Measurements from ENCODE around the gene PDE4C. TPM values are rescaled to one million over a fixed set of nuclear protein-coding genes. Genes with fewer than 3 reads are reported as not detected.

The PDE4C gene
- total and polyA plus RNA-seq, 2 experiments from 2014 or later = 0.10 to 0.43 TPM

DNA sequence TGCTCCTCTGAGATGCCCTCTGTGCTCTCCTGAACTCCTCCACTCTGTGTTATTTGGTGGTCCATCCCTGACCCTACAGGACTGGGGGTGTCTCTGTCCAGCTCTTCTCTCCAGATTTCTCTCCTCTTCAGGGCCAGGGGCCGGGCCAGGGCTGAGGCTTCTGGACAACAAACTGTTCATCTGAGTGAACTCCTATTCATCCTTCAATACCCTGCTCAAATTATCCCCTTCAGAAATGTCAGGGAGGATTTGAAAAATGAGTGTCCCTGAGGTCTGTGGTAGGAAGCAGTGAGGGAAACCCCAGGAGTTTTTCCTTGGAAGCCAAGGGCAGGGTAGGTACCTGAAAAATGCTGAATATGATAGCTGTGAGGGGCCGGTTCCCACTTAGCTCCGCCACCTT lies 7.6 kb downstream of the PDE4C start:
- WGBS (ENCODE audit: low lambda C conversion rate, missing lambda C conversion rate) = 66% methylated on average over 3 of the region's 3 CpGs
- H3K4me1 ChIP-seq (ENCODE audit: insufficient read depth) = no peaks in the 10 kb centered on the region

DNA sequence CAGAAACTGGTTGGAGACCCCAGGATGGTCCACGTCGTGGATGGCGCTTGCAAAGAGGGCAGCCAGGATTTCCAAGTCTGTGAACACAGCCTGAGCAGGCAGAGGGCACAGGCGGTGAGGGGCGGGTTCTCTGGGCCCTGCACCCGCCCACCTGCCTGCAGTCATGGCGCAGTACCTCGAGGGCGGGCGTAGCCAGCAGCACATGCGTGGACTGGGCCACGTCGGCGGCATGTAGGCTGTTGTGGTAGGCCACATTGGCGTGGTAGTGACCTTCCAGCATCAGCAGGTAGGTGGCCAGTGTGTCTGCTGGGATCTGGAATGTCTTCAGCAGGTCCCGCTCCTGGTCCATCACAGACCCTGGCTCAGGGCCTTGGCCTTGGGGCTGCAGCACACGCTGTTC lies 8.1 kb downstream of the PDE4C start:
- TF ChIP-seq EZH2phosphoT487 (IDR thresholded peaks at IDR 0.05; ENCODE audit: low read depth, severe bottlenecking, unreplicated experiment) (no peak), EZH2 (IDR thresholded peaks at IDR 0.05; ENCODE audit: borderline replicate concordance) (no peak)
- TF ChIP-seq, protein P1, sequence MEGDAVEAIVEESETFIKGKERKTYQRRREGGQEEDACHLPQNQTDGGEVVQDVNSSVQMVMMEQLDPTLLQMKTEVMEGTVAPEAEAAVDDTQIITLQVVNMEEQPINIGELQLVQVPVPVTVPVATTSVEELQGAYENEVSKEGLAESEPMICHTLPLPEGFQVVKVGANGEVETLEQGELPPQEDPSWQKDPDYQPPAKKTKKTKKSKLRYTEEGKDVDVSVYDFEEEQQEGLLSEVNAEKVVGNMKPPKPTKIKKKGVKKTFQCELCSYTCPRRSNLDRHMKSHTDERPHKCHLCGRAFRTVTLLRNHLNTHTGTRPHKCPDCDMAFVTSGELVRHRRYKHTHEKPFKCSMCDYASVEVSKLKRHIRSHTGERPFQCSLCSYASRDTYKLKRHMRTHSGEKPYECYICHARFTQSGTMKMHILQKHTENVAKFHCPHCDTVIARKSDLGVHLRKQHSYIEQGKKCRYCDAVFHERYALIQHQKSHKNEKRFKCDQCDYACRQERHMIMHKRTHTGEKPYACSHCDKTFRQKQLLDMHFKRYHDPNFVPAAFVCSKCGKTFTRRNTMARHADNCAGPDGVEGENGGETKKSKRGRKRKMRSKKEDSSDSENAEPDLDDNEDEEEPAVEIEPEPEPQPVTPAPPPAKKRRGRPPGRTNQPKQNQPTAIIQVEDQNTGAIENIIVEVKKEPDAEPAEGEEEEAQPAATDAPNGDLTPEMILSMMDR (IDR thresholded peaks at IDR 0.05; ENCODE audit: poor library complexity) = no peak
- Histone ChIP-seq H4K20me1 (ENCODE audit: insufficient read depth, poor library complexity, severe bottlenecking) (no peaks in the 10 kb centered on the region), H2AFZ (no peak overlapping the region), H3K79me2 (no peaks in the 10 kb centered on the region), H3K9me3 (ENCODE audit: low read depth) (no peaks in the 10 kb centered on the region), H3K27ac (no peak overlapping the region), H3K36me3 (replicated peaks; ENCODE audit: insufficient read depth, low read depth) (no peaks in the 10 kb centered on the region), H3K4me3 (no peak overlapping the region), H3K27me3 (peaks cover 3% of the 10 kb centered on the region), H3K4me1 (ENCODE audit: insufficient read depth) (no peaks in the 10 kb centered on the region), H3K4me2 (no peak overlapping the region), H3K9me2 (replicated peaks; ENCODE audit: insufficient read depth) (no peaks in the 10 kb centered on the region)
- no peak for DNase-seq (ENCODE audit: low spot score)
- 95% methylated on average over 17 of the region's 17 CpGs for WGBS (ENCODE audit: low lambda C conversion rate, missing lambda C conversion rate)

More for the DNA sequence above, 7.6 kb downstream of the PDE4C start:
- Histone ChIP-seq H4K20me1 (ENCODE audit: insufficient read depth, poor library complexity, severe bottlenecking) (no peaks in the 10 kb centered on the region), H3K27me3 (peaks cover 3% of the 10 kb centered on the region), H3K9me3 (ENCODE audit: low read depth) (no peaks in the 10 kb centered on the region), H3K79me2 (no peaks in the 10 kb centered on the region), H2AFZ (no peak overlapping the region), H3K4me2 (no peak overlapping the region), H3K27ac (no peak overlapping the region), H3K36me3 (replicated peaks; ENCODE audit: insufficient read depth, low read depth) (no peaks in the 10 kb centered on the region), H3K9me2 (replicated peaks; ENCODE audit: insufficient read depth) (no peaks in the 10 kb centered on the region), H3K4me3 (no peak overlapping the region)
- TF ChIP-seq, protein P1 (IDR thresholded peaks at IDR 0.05; ENCODE audit: poor library complexity) = no peak
- TF ChIP-seq EZH2 (IDR thresholded peaks at IDR 0.05; ENCODE audit: borderline replicate concordance) (no peak), EZH2phosphoT487 (IDR thresholded peaks at IDR 0.05; ENCODE audit: low read depth, severe bottlenecking, unreplicated experiment) (no peak)
- no peak for DNase-seq (ENCODE audit: low spot score)

DNA sequence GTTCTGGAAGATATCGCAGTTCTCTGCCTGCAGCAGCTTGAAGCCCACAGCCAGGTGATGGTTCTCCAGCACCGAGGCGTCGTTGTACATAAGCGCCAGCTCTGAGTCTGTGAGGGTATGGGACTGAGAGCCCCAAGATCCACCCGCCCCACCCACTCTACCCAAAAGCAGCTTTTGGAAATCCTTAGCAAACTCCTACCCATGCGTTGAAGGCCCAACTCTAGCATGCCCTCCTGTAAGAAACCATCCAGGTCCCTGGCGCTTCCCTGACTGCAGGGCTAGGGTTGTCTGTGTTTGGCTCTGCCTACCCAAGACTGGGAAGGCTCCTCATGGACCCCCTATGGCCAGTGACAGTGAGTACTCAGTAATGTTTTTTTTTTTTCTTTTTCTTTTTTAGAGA lies 9.4 kb downstream of the PDE4C start:
- TF ChIP-seq EZH2phosphoT487 (IDR thresholded peaks at IDR 0.05; ENCODE audit: low read depth, severe bottlenecking, unreplicated experiment) (no peak), EZH2 (IDR thresholded peaks at IDR 0.05; ENCODE audit: borderline replicate concordance) (no peak)
- TF ChIP-seq, protein P1 (IDR thresholded peaks at IDR 0.05; ENCODE audit: poor library complexity) = no peak
- Histone ChIP-seq H3K36me3 (replicated peaks; ENCODE audit: insufficient read depth, low read depth) (no peaks in the 10 kb centered on the region), H3K27me3 (peaks cover 3% of the 10 kb centered on the region), H3K9me3 (ENCODE audit: low read depth) (no peaks in the 10 kb centered on the region), H3K79me2 (no peaks in the 10 kb centered on the region), H3K4me1 (ENCODE audit: insufficient read depth) (no peaks in the 10 kb centered on the region), H3K4me2 (no peak overlapping the region), H3K27ac (no peak overlapping the region), H4K20me1 (ENCODE audit: insufficient read depth, poor library complexity, severe bottlenecking) (no peaks in the 10 kb centered on the region), H3K9me2 (replicated peaks; ENCODE audit: insufficient read depth) (no peaks in the 10 kb centered on the region), H2AFZ (no peak overlapping the region), H3K4me3 (no peak overlapping the region)
- 93% methylated on average over 8 of the region's 8 CpGs for WGBS (ENCODE audit: low lambda C conversion rate, missing lambda C conversion rate)
- DNase-seq (ENCODE audit: low spot score) = no peak

All from hepatocyte (in vitro differentiated cells).